ENCODE measurements around the gene NEURL1B. TPM values are rescaled to one million over a fixed set of nuclear protein-coding genes. Genes with fewer than 3 reads are reported as not detected.
"Not testable (repeated sequence)": the region's sequence is repeated elsewhere in the genome, so short reads cannot be mapped to it uniquely, and the experiment has no call there.

The NEURL1B gene
- total RNA-seq, 2 donors from 2014 or later: 0.23 to 1.4 TPM

DNA sequence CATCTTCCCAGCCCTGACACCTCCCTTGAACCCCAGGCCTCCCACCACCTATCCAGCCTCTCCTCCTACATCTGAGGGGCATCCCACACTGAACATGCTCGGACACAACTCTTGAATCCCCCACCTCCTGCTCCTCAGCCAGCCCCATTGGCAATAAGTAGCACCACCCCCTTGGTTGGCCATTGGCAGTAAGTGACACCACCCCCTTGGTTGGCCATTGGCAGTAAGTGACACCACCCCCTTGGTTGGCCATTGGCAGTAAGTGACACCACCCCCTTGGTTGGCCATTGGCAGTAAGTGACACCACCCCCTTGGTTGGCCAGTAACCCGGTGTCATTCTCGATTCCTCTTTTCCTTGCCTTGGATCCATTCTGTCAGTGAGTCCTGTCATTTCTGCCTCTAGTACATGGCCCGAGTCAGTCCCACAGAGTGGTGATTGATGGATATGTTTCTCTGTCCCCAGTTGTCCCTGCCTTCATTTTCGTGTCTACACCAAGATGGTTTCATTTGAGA is 37.4 kb downstream of the NEURL1B start:
- not testable (repeated sequence) for H3K36me3 Mint-ChIP-seq; ATAC-seq; H3K27ac Mint-ChIP-seq; H3K9me3 Mint-ChIP-seq; DNase-seq (ENCODE audit: low spot score in 2 of 2)

DNA sequence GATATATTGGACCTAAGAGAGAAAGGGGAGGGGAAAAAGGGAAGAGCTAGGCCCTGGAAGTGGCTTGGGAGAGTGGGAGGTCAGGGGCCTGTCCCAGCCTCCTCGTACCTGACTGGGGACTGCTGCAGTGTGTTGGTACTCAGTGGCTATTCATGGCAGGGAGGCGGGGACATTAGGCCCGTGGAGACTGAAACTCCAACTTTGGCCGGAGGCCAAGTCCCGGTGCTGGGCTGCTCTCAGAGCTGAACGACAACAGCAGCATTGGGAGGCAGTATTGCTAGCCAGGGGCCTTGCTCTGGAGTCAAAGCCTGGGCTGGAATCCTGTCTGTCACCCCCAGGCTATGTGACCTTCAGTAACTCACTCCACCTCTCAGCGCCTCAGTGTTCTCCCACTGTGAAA is 37.8 kb downstream of the NEURL1B start:
- Mint-ChIP-seq H3K9me3 (peaks cover 0 to 4% of the 10 kb centered on the region in 2 donors), H3K36me3 (no peaks in the 10 kb centered on the region), H3K27ac (no peak overlapping the region)
- DNase-seq (ENCODE audit: low spot score in 2 of 2) (no peak), ATAC-seq (no peak)

DNA sequence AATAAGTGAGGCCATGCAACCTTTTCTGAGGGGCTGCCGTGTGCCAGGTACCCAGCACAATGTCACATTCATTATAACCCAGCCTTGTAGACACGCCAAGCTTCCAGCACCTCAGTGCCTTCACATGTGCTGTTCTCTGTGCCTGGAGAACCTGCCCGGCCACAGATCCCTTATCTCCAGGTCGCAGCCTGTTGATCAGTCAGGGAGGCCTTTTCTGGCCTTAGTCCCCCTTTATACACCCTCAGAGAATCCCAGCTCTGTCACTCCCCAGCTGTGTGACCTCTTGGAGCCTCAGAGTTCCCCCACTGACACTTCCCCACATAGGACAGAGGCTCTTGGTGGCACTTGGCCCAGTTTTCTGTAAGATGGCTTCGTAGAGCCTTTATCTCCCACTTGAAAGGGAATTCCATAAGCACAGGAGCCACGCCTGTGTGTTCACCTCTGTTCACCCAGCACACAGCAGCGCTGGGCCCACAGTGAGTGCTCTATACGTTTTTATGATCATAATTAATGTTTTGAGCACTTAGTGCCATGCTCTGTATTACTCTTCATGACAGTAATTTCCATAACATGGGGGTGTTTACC is 38.7 kb downstream of the NEURL1B start:
- ATAC-seq (no peak), DNase-seq (ENCODE audit: low spot score in 2 of 2) (no peak)
- Mint-ChIP-seq H3K27ac (no peak overlapping the region), H3K36me3 (no peaks in the 10 kb centered on the region), H3K9me3 (peaks cover 0 to 4% of the 10 kb centered on the region in 2 donors)

DNA sequence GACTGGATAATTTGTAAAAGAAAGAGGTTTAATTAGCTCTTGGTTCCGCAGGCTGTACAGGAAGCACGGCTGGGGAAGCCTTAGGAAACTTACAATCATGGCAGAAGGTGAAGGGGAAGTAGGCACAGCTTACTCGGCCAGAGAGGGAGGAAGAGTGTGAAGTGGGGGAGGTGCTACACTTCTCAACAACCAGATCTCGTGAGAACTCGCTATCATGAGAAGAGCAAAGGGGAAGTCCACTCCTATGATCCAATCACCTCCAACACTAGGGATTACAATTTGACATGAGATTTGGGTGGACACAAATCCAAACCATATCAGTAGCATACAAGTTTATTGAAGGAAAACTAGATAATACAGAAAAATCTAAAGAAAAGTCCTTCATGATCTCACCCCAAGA is 39.9 kb downstream of the NEURL1B start:
- Mint-ChIP-seq H3K36me3 (no peaks in the 10 kb centered on the region), H3K27ac (no peak overlapping the region), H3K9me3 (peaks cover 0 to 4% of the 10 kb centered on the region in 2 donors)
- ATAC-seq: no peak
- no peak for DNase-seq (ENCODE audit: low spot score in 2 of 2)

DNA sequence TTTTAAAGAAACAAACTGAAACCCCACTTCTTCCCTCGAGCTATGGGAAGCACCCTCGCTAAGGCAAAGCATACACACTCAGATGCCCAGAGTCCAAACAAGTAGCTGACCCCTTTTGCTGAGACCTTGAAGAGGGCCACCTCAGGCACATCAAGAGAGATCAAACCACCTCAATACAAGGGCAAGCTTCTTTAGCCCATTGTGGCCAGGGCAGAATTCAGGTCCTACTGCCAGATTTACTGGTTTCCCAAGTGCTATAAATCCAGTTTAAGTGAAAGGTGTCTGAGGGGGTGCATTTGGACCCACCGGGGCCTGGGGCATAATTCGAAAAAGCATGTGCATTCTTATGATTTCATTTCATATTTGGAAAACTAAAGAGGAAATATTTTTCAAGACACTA is 40.4 kb downstream of the NEURL1B start:
- H3K9me3 Mint-ChIP-seq: peaks cover 0 to 4% of the 10 kb centered on the region in 2 donors

DNA sequence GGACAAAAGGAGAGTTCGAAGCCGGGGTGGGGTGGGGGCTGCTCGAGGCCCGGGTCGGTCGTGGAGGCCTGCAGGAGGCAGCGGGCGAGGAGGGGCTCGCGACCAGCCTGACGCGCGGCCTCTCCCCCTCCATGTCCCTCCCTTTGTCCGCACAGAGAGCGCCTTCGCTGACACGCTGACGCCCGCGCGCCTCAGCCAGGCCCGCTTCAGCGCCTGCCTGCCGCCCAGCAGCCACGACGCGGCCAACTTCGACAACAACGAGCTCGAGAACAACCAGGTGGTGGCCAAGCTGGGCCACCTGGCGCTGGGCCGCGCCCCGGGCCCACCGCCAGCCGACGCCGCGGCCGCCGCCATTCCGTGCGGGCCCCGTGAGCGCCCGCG is 42.2 kb downstream of the NEURL1B start:
- Mint-ChIP-seq H3K27ac (no peak overlapping the region), H3K9me3 (peaks cover 0 to 4% of the 10 kb centered on the region in 2 donors), H3K36me3 (no peaks in the 10 kb centered on the region)
- DNase-seq (ENCODE audit: low spot score in 2 of 2) (no peak), ATAC-seq (no peak)

More for the DNA sequence above, 40.4 kb downstream of the NEURL1B start:
- no peak for ATAC-seq
- no peaks in the 10 kb centered on the region for H3K36me3 Mint-ChIP-seq
- DNase-seq (ENCODE audit: low spot score in 2 of 2): no peak
- H3K27ac Mint-ChIP-seq: no peak overlapping the region

DNA sequence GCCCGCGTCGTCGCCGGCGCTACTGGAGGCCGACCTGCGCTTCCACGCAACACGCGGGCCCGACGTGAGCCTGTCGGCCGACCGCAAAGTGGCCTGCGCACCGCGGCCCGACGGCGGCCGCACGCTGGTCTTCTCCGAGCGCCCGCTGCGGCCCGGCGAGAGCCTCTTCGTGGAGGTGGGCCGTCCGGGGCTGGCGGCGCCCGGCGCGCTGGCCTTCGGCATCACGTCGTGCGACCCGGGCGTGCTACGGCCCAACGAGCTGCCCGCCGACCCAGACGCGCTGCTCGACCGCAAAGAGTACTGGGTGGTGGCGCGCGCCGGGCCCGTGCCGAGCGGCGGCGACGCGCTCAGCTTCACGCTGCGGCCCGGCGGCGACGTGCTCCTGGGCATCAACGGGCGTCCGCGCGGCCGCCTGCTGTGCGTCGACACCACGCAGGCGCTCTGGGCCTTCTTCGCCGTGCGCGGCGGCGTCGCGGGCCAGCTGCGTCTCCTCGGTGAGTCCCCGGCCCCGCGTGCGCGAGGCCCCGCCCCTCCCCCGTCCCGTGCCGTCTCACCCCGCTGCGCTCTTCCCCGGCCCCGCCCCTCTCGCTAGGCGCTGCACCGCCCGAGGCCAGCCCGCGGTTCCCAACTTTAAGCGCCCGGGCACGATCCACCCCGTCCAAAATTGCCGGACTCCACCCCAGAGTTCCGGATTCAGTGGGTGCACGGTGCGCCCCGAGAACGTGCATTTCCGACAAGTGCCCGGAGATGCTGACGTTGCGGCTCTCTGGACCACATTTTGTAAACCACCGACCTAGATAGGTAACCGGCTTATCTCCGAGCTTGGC is 42.8 kb downstream of the NEURL1B start:
- peak overlapping the region in 1 of 2 donors; percentile 55 for H3K27ac Mint-ChIP-seq
- H3K9me3 Mint-ChIP-seq: peaks cover 0 to 4% of the 10 kb centered on the region in 2 donors
- peak; percentile 79 to 83 for ATAC-seq

DNA sequence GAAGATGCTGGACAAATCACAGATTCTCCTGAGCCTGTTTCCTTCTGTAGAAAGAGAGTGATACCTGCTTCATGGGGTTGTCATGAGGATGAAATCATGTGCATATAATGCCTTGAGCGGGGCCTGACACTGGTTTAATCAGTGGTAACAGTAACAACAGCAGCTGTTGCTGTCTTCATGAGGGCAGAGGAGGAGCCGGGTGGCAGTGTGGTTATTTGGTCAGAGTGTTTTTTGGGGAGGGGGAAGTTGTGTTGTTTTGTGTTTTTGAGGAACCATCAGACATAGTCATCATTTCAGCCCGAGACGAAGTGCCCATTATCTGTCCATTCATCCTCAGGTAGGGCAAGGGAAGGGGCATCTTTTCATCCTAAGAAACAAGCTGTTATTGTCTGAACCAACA is 44.0 kb downstream of the NEURL1B start:
- no peak overlapping the region for H3K27ac Mint-ChIP-seq
- DNase-seq (ENCODE audit: low spot score in 2 of 2) (no peak), ATAC-seq (no peak)
- H3K36me3 Mint-ChIP-seq: no peaks in the 10 kb centered on the region
- H3K9me3 Mint-ChIP-seq: peaks cover 0 to 4% of the 10 kb centered on the region in 2 donors

More for the DNA sequence above, 42.8 kb downstream of the NEURL1B start:
- peak; percentile 23 to 59 for DNase-seq (ENCODE audit: low spot score in 2 of 2)
- no peaks in the 10 kb centered on the region for H3K36me3 Mint-ChIP-seq

DNA sequence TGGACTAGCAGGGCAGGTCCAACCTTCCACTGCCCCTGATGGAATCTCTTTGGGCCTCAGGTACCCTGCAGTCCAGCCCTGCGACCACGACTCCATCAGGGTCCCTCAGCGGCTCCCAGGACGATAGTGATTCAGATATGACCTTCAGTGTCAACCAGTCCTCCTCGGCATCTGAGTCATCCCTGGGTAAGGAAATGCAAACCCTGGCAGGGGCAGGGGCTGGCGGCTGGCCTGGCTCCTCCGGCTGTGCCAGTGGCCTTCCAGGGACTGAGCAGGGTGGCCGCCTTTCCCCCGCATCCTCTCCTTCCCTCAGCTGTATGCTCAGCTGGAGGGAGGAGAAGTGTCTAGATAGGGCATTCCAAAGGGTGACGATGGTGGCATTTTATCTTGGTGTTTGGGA is 45.0 kb downstream of the NEURL1B start:
- H3K36me3 Mint-ChIP-seq: no peaks in the 10 kb centered on the region
- peaks cover 0 to 4% of the 10 kb centered on the region in 2 donors for H3K9me3 Mint-ChIP-seq
- peak overlapping the region in 1 of 2 donors; percentile 31 for H3K27ac Mint-ChIP-seq
- no peak for DNase-seq (ENCODE audit: low spot score in 2 of 2)
- no peak for ATAC-seq

DNA sequence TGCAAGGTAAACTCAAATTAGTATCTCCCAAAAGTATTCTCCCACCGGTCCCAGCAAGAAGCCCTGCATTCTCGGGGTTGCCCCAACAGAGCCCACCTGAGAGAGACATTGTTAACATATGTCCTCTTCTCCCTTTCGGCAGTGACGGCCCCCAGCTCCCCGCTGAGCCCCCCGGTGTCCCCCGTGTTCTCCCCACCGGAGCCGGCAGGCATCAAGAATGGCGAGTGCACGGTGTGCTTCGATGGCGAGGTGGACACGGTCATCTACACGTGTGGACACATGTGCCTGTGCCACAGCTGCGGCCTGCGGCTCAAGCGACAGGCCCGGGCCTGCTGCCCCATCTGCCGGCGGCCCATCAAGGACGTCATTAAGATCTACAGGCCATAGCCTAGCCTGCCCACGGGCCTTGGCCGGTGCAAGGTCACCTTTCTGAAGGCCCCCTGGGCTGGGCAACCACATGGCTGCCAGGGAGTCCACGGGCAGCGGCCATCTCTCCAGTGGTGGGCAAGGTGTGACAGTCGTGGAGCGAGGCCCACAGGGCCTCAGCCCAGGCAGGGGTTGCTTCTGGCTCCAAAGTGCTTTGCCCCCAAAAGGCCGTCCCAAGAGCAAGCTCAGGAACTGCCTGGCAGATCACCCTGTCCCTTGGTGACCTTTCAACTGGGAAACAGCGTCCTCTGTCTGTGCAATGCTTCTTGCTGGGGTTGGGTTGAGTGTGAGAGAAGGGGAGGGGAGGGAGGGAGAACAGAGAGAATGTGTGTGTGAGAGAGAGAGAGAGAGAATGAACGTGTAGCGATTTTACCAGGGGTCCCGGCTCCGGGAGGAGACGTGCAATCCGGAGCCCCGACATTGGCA is 45.7 kb downstream of the NEURL1B start:
- Mint-ChIP-seq H3K36me3 (no peaks in the 10 kb centered on the region), H3K27ac (peak overlapping the region in 1 of 2 donors; percentile 31), H3K9me3 (peaks cover 0 to 4% of the 10 kb centered on the region in 2 donors)
- no peak for DNase-seq (ENCODE audit: low spot score in 2 of 2)
- no peak for ATAC-seq

DNA sequence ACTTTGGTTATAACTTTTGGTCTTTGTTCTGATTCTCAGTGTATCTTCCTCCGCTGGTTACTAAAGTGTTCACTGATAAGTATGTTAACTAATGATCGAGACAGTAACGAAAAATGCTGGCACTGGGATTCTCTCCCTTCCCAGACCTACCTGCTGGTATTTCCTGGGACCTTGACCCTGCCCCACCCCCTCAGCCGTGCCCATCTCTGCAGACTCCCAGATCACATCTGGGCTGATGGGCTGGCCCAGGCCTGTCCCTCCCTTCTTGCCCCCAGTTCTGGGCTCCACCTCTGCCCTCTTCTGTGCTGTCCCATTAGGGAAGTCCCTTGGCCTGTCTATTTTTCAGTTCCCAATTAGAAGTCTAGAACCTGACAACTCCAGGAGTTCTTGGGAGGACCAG is 46.9 kb downstream of the NEURL1B start:
- ATAC-seq (no peak), DNase-seq (ENCODE audit: low spot score in 2 of 2) (no peak)
- no peaks in the 10 kb centered on the region for H3K36me3 Mint-ChIP-seq
- peak overlapping the region; percentile 18 to 34 for H3K27ac Mint-ChIP-seq
- H3K9me3 Mint-ChIP-seq: peaks cover 0 to under 1% of the 10 kb centered on the region in 2 donors

DNA sequence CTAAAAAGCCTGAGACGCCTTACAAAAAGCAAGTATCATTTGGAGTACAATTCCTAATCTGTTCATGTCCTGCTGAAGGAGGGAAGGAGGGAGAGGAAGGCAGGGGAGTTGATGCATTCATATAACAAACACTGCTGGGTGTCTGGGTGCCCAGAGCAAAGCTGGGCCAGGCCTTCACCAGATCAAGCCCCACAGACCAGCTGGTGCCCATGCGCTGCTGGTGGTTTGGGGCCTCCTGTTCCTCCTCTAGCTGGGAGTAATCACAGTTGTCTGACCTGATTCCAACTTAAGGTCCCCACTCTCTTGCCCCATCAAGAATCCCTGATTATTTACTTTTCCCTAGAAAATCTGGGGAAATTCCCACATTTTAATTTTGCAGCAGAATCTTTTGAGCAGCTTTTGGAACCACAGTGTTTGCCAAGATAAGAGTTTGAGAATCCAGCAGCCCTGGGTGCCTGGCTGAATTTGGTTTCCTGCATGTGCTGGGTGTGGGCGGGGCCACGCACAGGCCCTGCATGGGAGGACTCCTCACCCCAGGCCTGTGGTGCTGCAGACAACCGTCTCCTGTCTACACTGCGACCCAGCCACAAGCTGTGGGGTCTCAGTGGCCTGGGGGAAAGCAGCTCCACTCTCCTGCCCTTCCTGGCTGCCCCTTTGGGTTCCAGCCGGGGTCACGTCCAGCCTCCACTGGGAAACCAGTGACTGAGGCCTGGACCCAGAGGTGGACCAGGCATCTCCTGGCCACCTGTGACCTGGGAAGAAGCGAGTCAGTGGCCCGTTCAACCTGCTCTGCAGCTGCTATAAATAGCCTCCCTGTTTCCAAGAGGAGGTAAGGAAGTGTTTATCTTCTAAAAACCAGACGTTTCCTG is 47.5 kb downstream of the NEURL1B start:
- no peaks in the 10 kb centered on the region for H3K9me3 Mint-ChIP-seq
- peak in 1 of 2 donors; percentile 25 for DNase-seq (ENCODE audit: low spot score in 2 of 2)
- peak; percentile 31 to 41 for ATAC-seq
- H3K27ac Mint-ChIP-seq: peak overlapping the region in 1 of 2 donors; percentile 18
- H3K36me3 Mint-ChIP-seq: no peaks in the 10 kb centered on the region

DNA sequence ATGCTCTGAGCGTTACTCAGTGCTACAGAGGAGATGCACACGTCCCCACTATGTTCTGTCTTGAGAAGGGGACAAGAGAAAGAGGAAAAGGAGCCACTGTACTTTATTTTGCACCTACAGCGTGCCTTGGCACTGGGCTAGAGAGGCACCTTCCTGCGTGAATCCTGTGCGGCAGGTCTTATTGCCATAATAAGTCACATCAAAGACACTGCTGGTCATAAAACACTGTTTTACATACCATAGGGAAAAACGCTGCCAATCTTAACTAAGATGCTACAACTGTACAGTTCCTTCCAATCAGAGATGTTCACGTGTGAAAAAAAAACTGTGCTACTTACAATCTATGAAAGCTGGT is 48.1 kb downstream of the NEURL1B start:
- Mint-ChIP-seq H3K27ac (peak overlapping the region in 1 of 2 donors; percentile 18), H3K36me3 (no peaks in the 10 kb centered on the region), H3K9me3 (no peaks in the 10 kb centered on the region)
- no peak for ATAC-seq
- DNase-seq (ENCODE audit: low spot score in 2 of 2): no peak

DNA sequence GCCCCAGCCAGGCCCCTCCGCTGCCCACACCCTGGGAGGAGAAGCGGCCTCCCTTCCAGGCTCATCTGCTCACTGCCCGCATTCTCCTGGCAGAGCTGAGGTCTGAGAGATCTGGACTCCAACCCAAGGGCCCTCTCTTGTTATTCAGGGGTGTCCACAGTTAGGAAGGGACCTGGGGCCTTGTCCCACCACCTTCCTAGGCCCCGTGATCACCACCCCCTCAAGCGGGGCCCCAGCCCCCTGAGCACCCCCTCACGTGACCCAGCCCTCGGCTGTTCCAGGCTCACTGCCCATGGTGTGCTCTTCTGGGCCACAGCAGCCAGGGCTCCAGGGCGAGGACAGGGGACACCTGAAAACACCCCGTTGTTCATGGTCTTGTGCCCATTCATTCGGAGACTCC is 48.7 kb downstream of the NEURL1B start:
- ATAC-seq (peak in 1 of 2 donors; percentile 43), DNase-seq (ENCODE audit: low spot score in 2 of 2) (no peak)
- no peak overlapping the region for H3K27ac Mint-ChIP-seq
- H3K9me3 Mint-ChIP-seq: no peaks in the 10 kb centered on the region
- no peaks in the 10 kb centered on the region for H3K36me3 Mint-ChIP-seq

DNA sequence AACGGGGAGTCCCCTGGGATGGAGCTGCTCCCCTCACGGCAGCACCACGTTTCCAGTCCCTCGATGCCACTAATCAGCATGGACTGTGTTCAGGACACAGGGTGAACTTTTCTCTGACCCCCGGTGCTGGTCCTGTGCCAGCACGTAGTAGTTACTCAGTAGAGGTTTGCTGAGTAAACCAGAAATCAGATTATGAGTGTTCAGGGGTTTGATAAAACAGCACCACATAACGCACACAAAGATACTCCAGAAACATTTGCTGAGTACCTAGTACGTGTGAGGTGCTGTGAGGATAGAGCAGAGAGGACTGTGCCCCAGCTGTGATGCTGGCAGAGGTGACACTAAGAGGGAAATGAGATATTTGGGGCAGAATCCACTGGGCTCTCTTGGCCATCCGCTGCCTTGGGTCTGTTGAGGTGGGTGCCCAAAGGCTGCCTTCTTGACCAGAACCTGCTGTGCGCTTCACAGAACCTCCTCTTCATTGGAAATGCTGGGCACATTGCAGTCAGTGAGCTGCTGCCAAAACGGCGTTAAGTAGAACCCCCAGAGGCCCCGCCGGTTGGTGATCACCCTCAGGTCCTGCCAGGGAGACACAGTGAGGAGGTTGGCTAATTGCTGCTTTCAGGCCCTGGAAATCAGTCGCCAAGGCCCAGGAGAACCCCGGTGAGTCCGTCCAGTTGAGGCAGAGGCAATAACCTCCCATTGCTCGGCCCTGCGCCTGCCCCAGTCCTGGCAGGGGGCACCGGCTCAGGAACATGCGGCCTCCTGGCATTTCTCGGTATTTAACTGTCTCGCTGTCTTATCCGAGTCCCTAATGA is 49.4 kb downstream of the NEURL1B start:
- peak in 1 of 2 donors; percentile 40 for DNase-seq (ENCODE audit: low spot score in 2 of 2)
- H3K27ac Mint-ChIP-seq: no peak overlapping the region
- peak; percentile 71 to 94 for ATAC-seq
- no peaks in the 10 kb centered on the region for H3K9me3 Mint-ChIP-seq
- H3K36me3 Mint-ChIP-seq: no peaks in the 10 kb centered on the region
